ENCODE results near the gene KRTAP4-2. TPM values are rescaled to one million over a fixed set of nuclear protein-coding genes. Genes with fewer than 3 reads are reported as not detected.

The KRTAP4-2 gene
- total and polyA plus RNA-seq, 10 of the 15 experiments (the other 5 are each of a cell fraction or from before 2014, with no cell fraction given): not detected

DNA sequence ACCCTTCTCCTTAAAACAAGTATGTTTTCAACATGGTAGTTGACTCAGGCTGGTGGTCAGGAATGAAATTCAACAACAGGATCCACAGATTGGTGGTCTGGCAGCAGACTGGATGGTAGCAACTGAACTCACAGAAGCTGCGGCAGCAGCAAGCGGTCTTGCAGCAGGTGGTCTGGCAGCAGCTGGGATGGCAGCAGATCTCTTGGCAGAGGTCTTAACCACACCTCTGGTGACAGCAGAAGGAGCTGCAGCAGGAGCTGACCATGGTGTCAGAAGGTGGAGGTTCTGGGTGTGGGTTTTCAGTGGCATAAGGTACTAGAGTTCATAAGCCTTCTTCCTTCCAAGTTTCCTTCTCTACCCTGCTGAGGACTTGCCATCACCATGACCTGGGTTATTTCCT, 8.9 kb upstream of the KRTAP4-2 start:
- in situ Hi-C loops (cut with MboI): loop anchor here (10.0 kb wide), 1 partner anchor 58 kb away; the partner anchor contains the start of gene KRTAP9-4
- ChIA-PET POLR2A (no interaction called here), CTCF (no interaction called here), SMC1A (ENCODE audit: uncharacterized antibody, unreplicated experiment) (no interaction called here), RAD21 (ENCODE audit: unreplicated experiment) (interaction anchor here (1.0 kb wide), 1 partner anchor 476 kb away, joined by 4 read pairs; no protein-coding TSS in a partner anchor)
- ATAC-seq: no peak
- TF ChIP-seq ATF3 (IDR thresholded peaks at IDR 0.05; ENCODE audit: borderline replicate concordance, extremely low read depth, low read depth, low read length): no peak
- no peak for TF ChIP-seq CHD2 (IDR thresholded peaks at IDR 0.05; ENCODE audit: borderline replicate concordance, low read depth, low read length)
- no peak for TF ChIP-seq FOXK2 (IDR thresholded peaks at IDR 0.05)
- no peak for TF ChIP-seq NFYA (IDR thresholded peaks at IDR 0.05; ENCODE audit: borderline replicate concordance, low read depth, low read length)
- no peak for TF ChIP-seq GATAD2B (conservative IDR thresholded peaks at IDR 0.05; ENCODE audit: low read depth)
- no peak for TF ChIP-seq NRF1 (conservative IDR thresholded peaks at IDR 0.05; ENCODE audit: low read depth, low read length)
- TF ChIP-seq RELB (IDR thresholded peaks at IDR 0.05; ENCODE audit: low read depth): no peak
- TF ChIP-seq ETV6 (conservative IDR thresholded peaks at IDR 0.05 in 1 of 2, IDR thresholded peaks at IDR 0.05 in 1 of 2; ENCODE audit: borderline replicate concordance in 1 of 2, low read depth in 1 of 2): no peak
- no peak for TF ChIP-seq ZNF24 (IDR thresholded peaks at IDR 0.05)
- no peak for TF ChIP-seq CREM (IDR thresholded peaks at IDR 0.05; ENCODE audit: low read depth)
- Histone ChIP-seq H3K4me1 (ENCODE audit: control insufficient read depth, insufficient read depth, low read length) (no peaks in the 10 kb centered on the region), H3K4me2 (ENCODE audit: control insufficient read depth, insufficient read depth) (no peak overlapping the region), H3K79me2 (ENCODE audit: control insufficient read depth, insufficient read depth, low read length) (no peaks in the 10 kb centered on the region), H3K9ac (ENCODE audit: control insufficient read depth, insufficient read depth, low read length) (no peak overlapping the region), H3K27ac (ENCODE audit: control insufficient read depth, insufficient read depth) (no peak overlapping the region), H3K4me3 (no peak overlapping the region), H3K36me3 (ENCODE audit: control insufficient read depth in 2 of 2, insufficient read depth in 2 of 2, low read length in 1 of 2) (no peaks in the 10 kb centered on the region), H4K20me1 (ENCODE audit: control insufficient read depth, insufficient read depth) (no peaks in the 10 kb centered on the region), H2AFZ (ENCODE audit: control insufficient read depth, low read depth, low read length) (no peak overlapping the region), H3K27me3 (replicated peaks in 1 of 2; ENCODE audit: control insufficient read depth in 2 of 2, insufficient read depth in 2 of 2, low read length in 1 of 2) (no peaks in the 10 kb centered on the region), H3K9me3 (replicated peaks; ENCODE audit: control insufficient read depth, insufficient read depth, low read length) (no peaks in the 10 kb centered on the region)
- no peak for FAIRE-seq
- no TSS peak for BruUV-seq (replicated peaks)
- 83% methylated on average over 2 of the region's 2 CpGs for WGBS (ENCODE audit: insufficient coverage, insufficient replicate concordance, low lambda C conversion rate, missing lambda C conversion rate)
- intact Hi-C loops (cut with micrococcal nuclease; ENCODE audit: unreplicated experiment): no loop called here
- no peak for DNase-seq (ENCODE audit: low read depth, low spot score)
